EL (cell line): Measurements from ENCODE around the gene SNX33.
"Not testable (repeated sequence)": the region's sequence is repeated elsewhere in the genome, so short reads cannot be mapped to it uniquely, and the experiment has no call there.

Experiments
- DNase-seq: peaks from one replicate; pipeline ENCODE4 v3.0.0-alpha.2; 2016

Gene SNX33

GRCh38 chr15:75662823-75663519 is 15.3 kb downstream of the SNX33 start:
- no peak for DNase-seq

GRCh38 chr15:75663931-75664421 is 16.3 kb downstream of the SNX33 start:
- no peak for DNase-seq

GRCh38 chr15:75666823-75667501 is 19.2 kb downstream of the SNX33 start:
- peak; percentile 100 for DNase-seq

GRCh38 chr15:75669191-75669878 is 21.6 kb downstream of the SNX33 start:
- peak; percentile 44 for DNase-seq

GRCh38 chr15:75669879-75670212 is 22.1 kb downstream of the SNX33 start:
- DNase-seq = no peak

- peak; percentile 41 for DNase-seq
Observed at GRCh38 chr15:75671730-75672602, 24.3 kb downstream of the SNX33 start.

- peak; percentile 86 for DNase-seq
Observed at GRCh38 chr15:75672646-75673425, 25.1 kb downstream of the SNX33 start.

GRCh38 chr15:75673426-75674235 is 25.9 kb downstream of the SNX33 start:
- DNase-seq = peak; percentile 89

GRCh38 chr15:75674366-75674765 is 26.7 kb downstream of the SNX33 start:
- no peak for DNase-seq

- no peak for DNase-seq
Observed at GRCh38 chr15:75675579-75676404, 28.1 kb downstream of the SNX33 start.

- DNase-seq = no peak
Observed at GRCh38 chr15:75676688-75677464, 29.2 kb downstream of the SNX33 start.

GRCh38 chr15:75677465-75678323 is 30.0 kb downstream of the SNX33 start:
- DNase-seq = no peak

- not testable (repeated sequence) for DNase-seq
Observed at GRCh38 chr15:75678324-75678690, 30.6 kb downstream of the SNX33 start.

- DNase-seq = no peak
Observed at GRCh38 chr15:75680007-75680789, 32.5 kb downstream of the SNX33 start.

- no peak for DNase-seq
Observed at GRCh38 chr15:75682181-75683135, 34.7 kb downstream of the SNX33 start.

GRCh38 chr15:75683646-75684312 is 36.1 kb downstream of the SNX33 start:
- DNase-seq = peak; percentile 46
